H54 (cell line): Measurements from ENCODE around the gene TLE2.
"Not testable (repeated sequence)": the region's sequence is repeated elsewhere in the genome, so short reads cannot be mapped to it uniquely, and the experiment has no call there.

Experiments used
- DNase-seq: peaks from one replicate; pipeline ENCODE4 v3.0.0; 2011; ENCODE audit warnings: low spot score, mixed read lengths; ENCODE audit not compliant: insufficient read length
- FAIRE-seq: peaks from 3 replicates; lab custom pipeline; 2011; peaks lifted over from hg19 to GRCh38; lab: Jason Lieb, UNC
- POLR2A ChIP-seq: IDR thresholded peaks from 2 replicates; pipeline ENCODE4 v1.6.1; 2011; ENCODE audit warnings: low read depth, mild to moderate bottlenecking, low read length

The TLE2 gene

DNA sequence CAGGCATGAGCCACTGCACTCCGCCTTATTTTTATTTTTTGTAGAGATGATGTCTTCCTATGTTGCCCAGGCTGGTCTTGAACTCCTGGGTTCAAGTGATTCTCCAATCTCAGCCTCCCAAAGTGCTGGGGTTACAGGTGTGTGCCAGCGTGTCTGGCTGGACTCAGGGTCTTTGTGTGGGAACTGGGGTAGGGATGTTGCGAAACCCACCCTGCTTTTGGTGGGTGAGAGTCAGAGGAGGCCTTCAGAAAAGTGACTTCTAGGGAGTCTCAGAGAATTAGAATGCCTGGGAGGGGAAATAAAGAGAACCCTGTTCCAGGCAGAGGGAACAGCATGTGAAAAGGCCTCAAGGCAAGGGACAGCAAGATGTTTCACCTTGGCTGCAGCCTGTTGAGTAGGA lies 20.0 kb upstream of the TLE2 start:
- no peak for TF ChIP-seq POLR2A
- FAIRE-seq (no peak), DNase-seq (no peak)

DNA sequence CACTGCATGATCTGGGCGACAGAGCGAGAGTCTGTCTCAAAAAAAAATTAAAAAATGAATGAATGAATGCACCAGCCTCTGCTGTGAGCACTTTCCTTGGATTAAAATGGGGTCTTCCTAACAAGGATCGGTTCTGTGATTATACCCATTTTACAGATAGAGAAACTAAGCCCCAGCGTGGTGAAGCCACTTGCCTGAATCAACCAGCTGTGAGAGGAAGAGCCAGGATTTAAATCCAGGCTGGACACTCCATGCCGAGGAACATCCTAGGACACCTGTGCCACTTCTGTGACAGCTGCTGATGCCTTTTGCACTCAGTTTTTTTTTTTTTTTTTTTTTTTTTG lies 19.1 kb upstream of the TLE2 start:
- TF ChIP-seq POLR2A: no peak
- no peak for DNase-seq
- FAIRE-seq: no peak

DNA sequence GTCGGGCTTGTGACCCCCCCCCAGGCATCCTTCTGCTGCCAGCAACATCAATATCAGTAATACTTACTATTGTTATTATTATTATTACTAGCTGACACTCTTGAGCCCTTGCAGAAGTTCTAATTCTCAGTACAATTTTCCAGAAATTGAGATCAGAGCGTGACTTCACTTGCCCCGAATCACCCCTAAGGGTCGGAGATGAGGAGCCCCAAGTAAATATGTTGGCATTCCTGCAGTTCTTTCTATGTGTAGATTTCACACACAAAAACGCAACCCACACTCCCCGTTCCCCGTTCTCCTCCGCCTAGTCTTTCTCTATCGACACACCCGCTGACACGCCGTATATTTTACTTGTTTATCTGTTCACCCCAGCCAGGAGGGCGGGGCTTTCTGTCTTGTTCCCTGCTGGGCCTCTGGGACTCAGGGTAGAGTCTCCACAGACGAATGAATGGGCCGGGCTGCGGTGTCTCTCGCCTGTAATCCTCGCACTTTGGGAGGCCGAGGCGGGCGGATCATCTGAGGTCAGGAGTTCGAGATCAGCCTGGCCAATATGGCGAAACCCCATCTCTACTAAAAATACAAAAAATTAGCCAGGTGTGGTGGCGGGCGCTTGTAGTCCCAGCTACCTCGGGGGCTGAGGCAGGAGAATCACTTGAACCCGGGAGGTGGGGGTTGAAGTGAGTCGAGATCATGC lies 18.6 kb upstream of the TLE2 start:
- FAIRE-seq (no peak), DNase-seq (peak; percentile 100)
- TF ChIP-seq POLR2A: no peak

DNA sequence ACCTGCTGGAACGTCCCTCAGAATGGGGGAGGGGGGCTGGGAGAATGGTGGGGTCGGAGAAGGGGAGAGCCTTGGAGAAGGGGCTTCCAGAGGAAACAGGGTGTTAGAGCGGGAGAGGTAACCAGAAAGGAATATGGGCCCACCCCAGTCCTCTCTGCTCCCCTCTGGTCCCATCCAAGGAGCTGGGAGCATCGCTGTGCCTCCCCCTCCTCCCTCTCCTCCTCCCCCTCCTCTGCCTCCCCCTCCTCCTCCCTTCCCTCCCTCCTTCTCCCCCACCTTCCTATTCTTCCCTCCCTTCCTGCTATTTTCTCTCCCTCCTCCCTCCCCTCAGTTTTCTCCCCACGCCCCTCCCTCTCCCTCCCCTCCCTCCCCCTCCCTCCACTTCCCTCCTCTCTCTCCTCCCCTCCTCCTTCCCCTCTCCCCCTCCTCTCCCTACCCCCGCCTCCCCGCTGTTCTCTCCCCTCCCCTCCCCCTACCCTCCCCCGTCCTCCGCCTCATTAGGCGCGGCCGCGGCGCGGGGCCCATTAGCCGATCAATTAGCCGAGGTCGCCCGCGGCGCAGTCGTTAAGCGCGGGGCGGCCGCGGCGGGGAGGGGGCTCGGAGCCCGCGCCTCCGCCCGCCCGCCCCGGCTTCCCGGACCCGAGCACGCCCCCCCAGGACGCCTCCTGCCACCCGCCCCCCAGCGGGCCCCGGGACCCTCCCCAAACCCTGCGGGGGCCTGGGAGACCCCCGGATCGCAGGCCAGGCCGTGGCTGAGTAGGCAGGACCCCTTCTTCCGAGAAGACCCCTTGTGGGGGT lies 17.8 kb upstream of the TLE2 start:
- TF ChIP-seq POLR2A: no peak
- no peak for DNase-seq
- FAIRE-seq: no peak

DNA sequence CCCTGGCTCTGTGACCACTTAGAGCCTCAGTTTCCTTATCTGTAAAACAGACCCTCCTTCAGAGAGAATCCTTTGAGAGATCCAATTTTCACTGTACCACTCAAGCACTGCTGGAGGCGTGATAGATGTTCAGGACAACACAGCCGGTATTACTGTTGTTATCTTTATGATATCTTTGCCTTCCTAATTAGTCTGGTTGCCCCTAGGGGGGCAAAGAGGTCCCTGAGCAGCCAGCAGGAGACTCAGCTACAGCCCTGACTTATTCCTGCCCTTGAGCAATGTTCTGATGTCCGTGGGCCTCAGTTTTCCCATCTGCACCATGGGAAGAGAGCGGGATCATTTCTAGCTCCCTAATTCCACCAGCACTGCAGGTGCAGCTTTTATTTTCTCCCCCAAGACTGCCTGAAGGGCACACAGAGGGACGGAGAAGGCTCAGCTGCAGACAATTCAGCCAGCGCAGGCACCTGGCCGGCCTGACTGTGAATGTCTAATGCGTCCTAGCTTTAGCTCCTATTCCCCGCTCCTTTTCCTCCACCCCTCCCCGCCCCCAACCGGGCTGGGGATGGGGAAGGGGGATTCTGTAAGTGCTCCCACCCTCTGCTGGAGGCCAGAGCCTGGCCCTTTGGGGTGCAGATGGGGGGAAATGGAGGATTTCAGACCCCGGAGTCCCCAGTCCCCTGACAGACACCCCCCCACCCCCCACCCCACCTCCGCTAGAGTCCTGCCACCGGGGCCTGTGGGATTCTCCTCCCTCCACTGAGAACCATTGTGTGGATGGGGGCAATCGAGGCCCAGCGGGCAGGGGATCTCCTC lies 17.0 kb upstream of the TLE2 start:
- DNase-seq (no peak), FAIRE-seq (no peak)
- TF ChIP-seq POLR2A: no peak

DNA sequence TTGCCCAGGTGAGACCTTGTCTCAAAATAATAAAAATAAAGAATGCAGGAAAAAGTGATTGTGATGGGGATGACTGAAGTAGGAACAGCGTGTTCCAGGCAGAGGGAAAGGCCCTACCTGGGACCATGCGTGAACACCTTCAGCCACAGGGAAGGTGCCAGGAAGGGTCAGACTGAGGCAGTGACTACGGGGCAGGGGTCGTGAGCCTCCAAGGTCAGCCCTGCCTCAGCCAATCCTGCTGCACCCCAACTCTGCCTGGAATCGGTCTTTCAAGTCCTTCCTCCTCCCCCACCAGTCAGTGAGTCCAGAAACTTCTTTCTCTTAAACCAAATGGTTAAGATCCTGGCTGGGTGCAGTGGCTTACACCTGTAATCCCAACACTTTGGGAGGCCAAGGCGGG lies 16.1 kb upstream of the TLE2 start:
- TF ChIP-seq POLR2A: no peak
- DNase-seq (no peak), FAIRE-seq (no peak)

DNA sequence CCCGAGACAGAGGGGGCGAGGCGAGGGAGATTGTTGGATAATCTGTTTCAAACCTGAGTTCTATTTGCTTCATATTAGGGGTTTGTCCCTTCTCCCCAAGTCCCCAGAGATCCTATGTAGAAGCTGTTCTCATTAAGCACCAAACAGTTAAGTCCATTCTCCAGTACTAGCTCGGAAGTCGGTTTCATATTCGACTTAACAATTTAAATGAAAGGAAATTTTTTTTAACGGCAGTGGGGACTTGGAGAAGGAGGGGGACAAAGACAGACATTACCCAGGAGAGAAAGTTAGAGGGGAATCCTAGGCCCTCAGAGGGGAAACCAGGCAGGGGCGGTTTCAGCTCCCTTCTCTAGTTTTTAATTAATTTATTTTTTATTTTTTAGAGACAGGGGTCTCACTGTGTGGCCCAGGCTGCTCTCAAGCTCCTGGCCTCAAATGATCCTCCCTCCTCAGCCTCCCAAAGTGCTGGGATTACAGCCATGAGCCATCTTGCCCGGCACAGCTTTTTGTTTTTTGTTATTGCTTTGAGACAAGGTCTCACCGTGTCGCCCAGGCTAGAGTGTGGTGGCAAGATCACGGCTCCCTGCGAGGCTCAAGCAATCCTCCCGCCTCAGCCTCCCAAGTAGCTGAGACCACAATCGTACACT lies 13.7 kb upstream of the TLE2 start:
- FAIRE-seq: no peak
- TF ChIP-seq POLR2A: no peak

DNA sequence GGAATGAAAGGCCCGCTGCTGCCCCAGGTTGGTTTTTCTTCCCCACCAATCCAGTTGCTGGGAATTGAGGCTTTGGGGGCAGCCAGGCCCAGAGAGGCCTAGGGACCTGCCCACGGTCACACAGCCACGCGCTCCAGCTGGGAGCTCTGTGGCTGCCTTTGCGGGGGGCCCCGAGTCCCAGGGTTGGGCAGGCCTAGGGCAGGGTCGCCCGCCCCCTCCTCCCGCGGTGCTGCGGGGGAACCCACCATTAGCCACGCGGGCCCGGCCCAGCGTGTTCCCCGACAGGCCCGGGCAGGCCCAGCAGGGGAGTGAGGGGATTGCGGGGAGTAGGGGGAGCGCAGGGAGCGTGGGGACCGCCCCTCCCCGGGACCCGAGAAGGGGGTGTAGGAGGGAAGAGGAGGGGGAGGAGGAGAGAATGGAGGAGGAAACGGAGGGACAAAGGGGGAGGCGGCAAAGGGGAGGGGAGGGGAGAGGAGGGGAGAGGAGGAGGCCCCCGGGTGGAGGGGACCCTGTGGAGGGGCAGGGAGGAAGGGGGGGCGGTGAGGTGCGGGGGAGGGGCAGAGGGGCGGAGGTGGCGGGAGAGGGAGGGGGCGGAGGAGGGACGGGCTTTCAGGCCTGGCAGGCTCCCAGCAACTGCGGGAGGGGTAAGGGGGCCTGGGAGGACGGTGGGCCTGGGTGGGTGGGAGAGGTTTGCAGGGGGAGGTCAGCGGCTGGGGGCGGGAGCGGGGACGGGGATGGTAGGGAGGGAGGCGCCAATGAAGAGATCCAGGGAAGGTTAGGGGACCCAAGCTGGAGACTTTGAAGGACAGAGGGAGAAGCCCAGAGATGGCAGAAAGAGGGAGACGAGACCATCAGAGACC lies 12.9 kb upstream of the TLE2 start:
- no peak for TF ChIP-seq POLR2A
- DNase-seq (no peak), FAIRE-seq (no peak)

More for the DNA sequence above, 13.7 kb upstream of the TLE2 start:
- DNase-seq: no peak

DNA sequence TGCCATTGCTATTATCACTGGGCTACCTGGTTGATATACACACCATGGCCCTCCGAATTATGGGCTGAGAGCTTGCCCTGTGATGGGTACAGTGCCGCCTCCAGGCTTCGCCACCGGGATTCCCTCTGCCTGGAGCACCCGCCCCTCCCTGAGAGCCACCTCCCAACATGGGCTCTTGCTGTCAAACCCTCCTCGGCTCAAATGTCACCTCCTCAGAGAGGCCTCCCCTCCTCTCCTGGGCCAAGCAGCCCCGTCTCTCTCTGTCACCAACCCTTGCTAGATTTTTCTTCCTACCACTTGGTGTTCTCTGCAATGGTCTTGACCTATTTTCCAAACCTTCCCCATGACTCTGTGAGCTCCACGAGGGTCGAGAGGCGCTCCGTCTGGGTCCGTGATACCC lies 12.2 kb upstream of the TLE2 start:
- no peak for TF ChIP-seq POLR2A
- DNase-seq: no peak
- FAIRE-seq: no peak

DNA sequence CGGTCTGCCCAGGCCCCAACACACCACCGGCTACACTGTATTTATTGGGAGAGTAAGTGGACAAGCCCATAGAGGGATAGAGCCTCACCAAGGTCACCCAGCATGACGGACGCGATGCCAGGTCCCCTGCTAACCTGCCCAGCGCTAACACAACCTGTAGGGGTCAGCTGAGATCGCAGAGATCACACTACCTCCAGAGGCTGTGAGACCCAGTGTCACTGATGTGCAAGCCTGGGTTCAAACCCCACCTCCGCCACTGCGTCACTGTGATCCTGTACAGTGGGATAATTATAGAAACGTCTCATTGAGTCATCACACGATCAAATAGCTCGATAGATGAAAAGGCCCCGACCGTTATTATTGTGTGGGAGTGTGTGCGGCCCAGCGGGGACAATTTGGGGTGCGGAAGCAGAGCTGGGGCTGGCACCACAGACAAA lies 10.6 kb upstream of the TLE2 start:
- no peak for FAIRE-seq
- no peak for TF ChIP-seq POLR2A
- no peak for DNase-seq

DNA sequence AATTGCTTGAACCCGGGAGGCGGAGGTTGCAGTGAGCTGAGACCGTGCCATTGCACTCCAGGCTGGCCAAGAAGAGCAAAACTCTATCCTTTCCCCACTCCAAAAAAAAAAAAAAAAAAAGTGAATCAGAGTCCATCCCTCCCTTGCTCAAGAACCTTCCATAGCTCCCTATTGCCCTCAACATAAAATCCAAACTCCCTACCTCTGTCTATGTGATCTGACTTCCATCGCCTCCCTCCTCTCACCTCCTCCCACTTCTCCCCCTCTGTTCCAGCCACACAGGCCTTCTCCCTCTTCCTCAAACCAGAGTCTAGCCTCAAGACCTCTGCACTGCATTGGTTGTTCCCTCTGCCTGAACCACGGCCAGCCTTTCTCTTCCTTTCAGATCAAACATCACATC lies 10.0 kb upstream of the TLE2 start:
- DNase-seq: no peak
- no peak for TF ChIP-seq POLR2A
- no peak for FAIRE-seq

DNA sequence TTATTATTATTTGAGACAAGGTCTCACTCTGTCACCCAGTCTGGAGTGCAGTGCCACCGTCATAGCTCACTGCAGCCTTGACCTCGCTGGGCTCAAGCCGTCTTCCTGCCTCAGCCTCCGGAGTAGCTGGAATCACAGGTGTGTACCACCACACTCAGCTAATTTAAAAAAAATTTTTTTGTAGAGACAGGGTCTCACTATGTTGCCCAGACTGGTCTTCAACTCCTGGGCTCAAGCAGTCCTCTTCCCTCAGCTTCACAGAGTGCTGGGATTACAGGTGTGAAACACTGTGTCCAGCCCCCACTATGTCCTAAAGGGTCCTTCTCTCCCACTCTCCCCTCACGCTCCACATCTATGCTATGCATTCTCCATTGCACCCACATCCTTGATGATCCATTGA lies 9.1 kb upstream of the TLE2 start:
- no peak for TF ChIP-seq POLR2A
- FAIRE-seq (no peak), DNase-seq (no peak)

DNA sequence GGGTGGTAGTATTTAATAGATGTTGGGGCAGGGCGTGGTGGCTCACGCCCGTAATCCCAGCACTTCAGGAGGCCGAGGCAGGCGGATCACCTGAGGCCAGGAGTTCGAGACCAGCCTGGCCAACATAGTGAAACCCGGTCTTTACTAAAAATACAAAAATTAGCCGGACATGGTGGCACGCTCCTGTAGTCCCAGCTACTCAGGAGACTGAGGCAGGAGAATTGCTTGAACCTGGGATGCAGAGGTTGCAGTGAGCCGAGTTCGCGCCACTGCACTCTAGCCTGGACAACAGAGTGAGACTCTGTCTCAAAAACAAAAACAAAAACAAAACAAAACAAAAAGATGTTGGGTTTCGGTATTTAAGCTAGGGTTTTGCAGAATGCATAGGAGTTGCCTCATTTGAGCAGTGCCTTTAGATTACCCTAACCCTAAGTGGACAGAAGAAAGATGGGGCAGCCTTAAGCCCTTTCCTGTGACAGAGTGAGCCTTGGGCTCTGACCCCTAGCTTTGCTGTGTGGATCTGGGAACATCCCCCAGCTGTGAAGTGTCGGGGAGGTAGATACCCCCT lies 8.0 kb upstream of the TLE2 start:
- not testable (repeated sequence) for DNase-seq, FAIRE-seq
